NCI-H2196 treated with DMSO at 0.1 percent for 48 hours (cell line): ENCODE results near the gene TGOLN2.

Source experiments
- DNase-seq: peaks from one replicate; lab custom pipeline; 2025; ENCODE audit not compliant: unreplicated experiment; lab: John Stamatoyannopoulos, UW

Gene TGOLN2

GRCh38 chr2:85269959-85270358, 57.8 kb downstream of the TGOLN2 start:
- no peak for DNase-seq
